Measurements from ENCODE around the gene FMNL2. TPM values are rescaled to one million over a fixed set of nuclear protein-coding genes. Genes with fewer than 3 reads are reported as not detected.

Gene FMNL2
- total RNA-seq, 3 donors from 2014 or later (not counting 1 experiment from before 2014, with no cell fraction given): 0.34 to 3.0 (median 0.78) TPM

GRCh38 chr2:152674334-152674733 lies 339.4 kb downstream of the FMNL2 start:
- Mint-ChIP-seq H3K36me3 (peaks cover 29% of the 10 kb centered on the region), H3K4me3 (no peak overlapping the region), H3K27me3 (ENCODE audit: low read depth in 2 of 2) (no peaks in the 10 kb centered on the region), H3K9me3 (no peaks in the 10 kb centered on the region), H3K27ac (peak overlapping the region in 1 of 2 donors; percentile 29), H3K4me1 (no peaks in the 10 kb centered on the region)
- Histone ChIP-seq H3K27me3 (ENCODE audit: control insufficient read depth, insufficient read depth, low read length) (no peaks in the 10 kb centered on the region), H3K4me1 (ENCODE audit: control insufficient read depth, insufficient read depth, low read length) (no peaks in the 10 kb centered on the region), H3K27ac (ENCODE audit: low read length) (no peak overlapping the region), H3K4me3 (ENCODE audit: low read length) (no peak overlapping the region), H3K9me3 (ENCODE audit: control insufficient read depth, insufficient read depth, low read length) (no peaks in the 10 kb centered on the region), H3K36me3 (ENCODE audit: control insufficient read depth, insufficient read depth, low read length) (peaks cover 85% of the 10 kb centered on the region)
- TF ChIP-seq CTCF (IDR thresholded peaks at IDR 0.05): no peak
- no peak for DNase-seq
- WGBS (ENCODE audit: insufficient coverage): 93% methylated on average over 2 of the region's 4 CpGs
- no peak for ATAC-seq
- intact Hi-C loops (cut with micrococcal nuclease): no loop called here

- Mint-ChIP-seq H3K4me3 (no peak overlapping the region), H3K27ac (no peak overlapping the region), H3K9me3 (no peaks in the 10 kb centered on the region), H3K36me3 (peaks cover 30% of the 10 kb centered on the region), H3K4me1 (no peaks in the 10 kb centered on the region), H3K27me3 (ENCODE audit: low read depth in 2 of 2) (no peaks in the 10 kb centered on the region)
- 100% methylated on average over 2 of the region's 3 CpGs for WGBS (ENCODE audit: insufficient coverage)
- DNase-seq: no peak
- peaks cover 85% of the 10 kb centered on the region for H3K36me3 ChIP-seq (ENCODE audit: control insufficient read depth, insufficient read depth, low read length)
- H3K4me3 ChIP-seq (ENCODE audit: low read length): no peak overlapping the region
- H3K27me3 ChIP-seq (ENCODE audit: control insufficient read depth, insufficient read depth, low read length): no peaks in the 10 kb centered on the region
- no peaks in the 10 kb centered on the region for H3K4me1 ChIP-seq (ENCODE audit: control insufficient read depth, insufficient read depth, low read length)
- H3K27ac ChIP-seq (ENCODE audit: low read length): no peak overlapping the region
- intact Hi-C loops (cut with micrococcal nuclease): no loop called here
- TF ChIP-seq CTCF (IDR thresholded peaks at IDR 0.05): no peak
- H3K9me3 ChIP-seq (ENCODE audit: control insufficient read depth, insufficient read depth, low read length): no peaks in the 10 kb centered on the region
- no peak for ATAC-seq
Observed at GRCh38 chr2:152676461-152676860, 341.5 kb downstream of the FMNL2 start.

- Mint-ChIP-seq H3K27ac (no peak overlapping the region), H3K36me3 (peaks cover 21% of the 10 kb centered on the region), H3K27me3 (ENCODE audit: low read depth in 2 of 2) (no peaks in the 10 kb centered on the region), H3K4me1 (peaks cover 11% of the 10 kb centered on the region in 2 donors), H3K4me3 (no peak overlapping the region), H3K9me3 (no peaks in the 10 kb centered on the region)
- Histone ChIP-seq H3K4me3 (ENCODE audit: low read length) (no peak overlapping the region), H3K36me3 (ENCODE audit: control insufficient read depth, insufficient read depth, low read length) (peaks cover 66% of the 10 kb centered on the region), H3K9me3 (ENCODE audit: control insufficient read depth, insufficient read depth, low read length) (no peaks in the 10 kb centered on the region), H3K27ac (ENCODE audit: low read length) (no peak overlapping the region), H3K27me3 (ENCODE audit: control insufficient read depth, insufficient read depth, low read length) (no peaks in the 10 kb centered on the region), H3K4me1 (ENCODE audit: control insufficient read depth, insufficient read depth, low read length) (no peaks in the 10 kb centered on the region)
- DNase-seq: no peak
- no peak for ATAC-seq
- no peak for TF ChIP-seq CTCF (IDR thresholded peaks at IDR 0.05)
- intact Hi-C loops (cut with micrococcal nuclease): no loop called here
- WGBS (ENCODE audit: insufficient coverage): no CpG with 5 or more reads among the region's 2 CpGs
Observed at GRCh38 chr2:152678808-152679207, 343.8 kb downstream of the FMNL2 start.

GRCh38 chr2:152682663-152683062 lies 347.7 kb downstream of the FMNL2 start:
- Mint-ChIP-seq H3K4me1 (peaks cover 19 to 23% of the 10 kb centered on the region in 2 donors), H3K4me3 (no peak overlapping the region), H3K36me3 (peaks cover 10% of the 10 kb centered on the region)

More at GRCh38 chr2:152682663-152683062, 347.7 kb downstream of the FMNL2 start:
- Histone ChIP-seq H3K27ac (ENCODE audit: low read length) (no peak overlapping the region), H3K9me3 (ENCODE audit: control insufficient read depth, insufficient read depth, low read length) (no peaks in the 10 kb centered on the region), H3K4me3 (ENCODE audit: low read length) (no peak overlapping the region), H3K27me3 (ENCODE audit: control insufficient read depth, insufficient read depth, low read length) (no peaks in the 10 kb centered on the region), H3K4me1 (ENCODE audit: control insufficient read depth, insufficient read depth, low read length) (no peaks in the 10 kb centered on the region), H3K36me3 (ENCODE audit: control insufficient read depth, insufficient read depth, low read length) (peaks cover 41% of the 10 kb centered on the region)
- TF ChIP-seq CTCF (IDR thresholded peaks at IDR 0.05): no peak
- intact Hi-C loops (cut with micrococcal nuclease): no loop called here
- 95% methylated on average over 9 of the region's 9 CpGs for WGBS (ENCODE audit: insufficient coverage)
- Mint-ChIP-seq H3K9me3 (no peaks in the 10 kb centered on the region), H3K27me3 (ENCODE audit: low read depth in 2 of 2) (no peaks in the 10 kb centered on the region), H3K27ac (no peak overlapping the region)
- ATAC-seq (no peak), DNase-seq (no peak)

All from natural killer cell (primary cell).